Tibial nerve (tissue), 4 donors: ENCODE measurements around the gene INPP4A.

ENCODE experiments used
- CTCF ChIP-seq, 5 experiments: fragments of 200-600 bp in 3 of 5; fragments of 450-650 bp in 2 of 5; sonication (generic) in 3 of 5; IDR thresholded peaks; one replicate each; pipeline ENCODE4 v1.5.1; 2016 to 2019; ENCODE audit warnings: antibody characterized with exemption in 5 of 5, mild to moderate bottlenecking in 3 of 5, moderate library complexity in 2 of 5
- EP300 ChIP-seq, 2 donors: sonication (generic); formaldehyde crosslinking; IDR thresholded peaks; one replicate each; pipeline ENCODE4 v1.6.1; 2017; ENCODE audit warnings: antibody characterized with exemption in 2 of 2, mild to moderate bottlenecking in 1 of 2
- POLR2A ChIP-seq, 2 donors: fragments of 450-650 bp; IDR thresholded peaks; one replicate each; pipeline ENCODE4 v1.6.1; 2017; ENCODE audit warnings: antibody characterized with exemption in 2 of 2, mild to moderate bottlenecking in 2 of 2, moderate library complexity in 2 of 2

GRCh38 chr2:98573426-98573825, 128.8 kb downstream of the INPP4A start:
- TF ChIP-seq CTCF (IDR thresholded peaks at IDR 0.05): no peak
- no peak for TF ChIP-seq POLR2A (IDR thresholded peaks at IDR 0.05)
- TF ChIP-seq EP300 (IDR thresholded peaks at IDR 0.05): no peak
